Hematopoietic multipotent progenitor cell treated with erythropoietin and hydrocortisone succinate and interleukin-3 and kit ligand, for 4 days (in vitro differentiated cells): ENCODE results near the gene TEX36.
A peak's percentile ranks its signal among the peaks of the same experiment; 100 is the strongest.
"Not testable (repeated sequence)": the region's sequence is repeated elsewhere in the genome, so short reads cannot be mapped to it uniquely, and the experiment has no call there.

ENCODE experiments used
- DNase-seq: peaks from one replicate; pipeline ENCODE4 v3.0.0-alpha.2; 2015

Gene TEX36

GRCh38 chr10:125683063-125683462 lies at the start of gene TEX36:
Gene TEX36, minus strand, starts transcription at chr10:125683163. Its CDS starts 174 bp downstream, at chr10:125682989.
- DNase-seq, result no peak

GRCh38 chr10:125727436-125727835 lies 44.5 kb upstream of the TEX36 start:
- DNase-seq, result no peak

- no peak for DNase-seq
Observed at GRCh38 chr10:125726914-125727313, 44.0 kb upstream of the TEX36 start.

- no peak for DNase-seq
Observed at GRCh38 chr10:125722811-125723210, 39.8 kb upstream of the TEX36 start.

- DNase-seq, result no peak
Observed at GRCh38 chr10:125721035-125721434, 38.1 kb upstream of the TEX36 start.

GRCh38 chr10:125720002-125720382 lies 37.0 kb upstream of the TEX36 start:
- DNase-seq, result peak; percentile 29

- peak; percentile 100 for DNase-seq
Observed at GRCh38 chr10:125719173-125720001, 36.4 kb upstream of the TEX36 start, which contains the start of gene EDRF1. Gene EDRF1, plus strand, starts transcription at chr10:125719709. Its CDS starts 99 bp downstream, at chr10:125719808.

- not testable (repeated sequence) for DNase-seq
Observed at GRCh38 chr10:125714728-125715127, 31.8 kb upstream of the TEX36 start.

GRCh38 chr10:125711110-125711750 lies 28.3 kb upstream of the TEX36 start:
- DNase-seq, result no peak

- peak; percentile 25 for DNase-seq
Observed at GRCh38 chr10:125709553-125710474, 26.9 kb upstream of the TEX36 start.

- DNase-seq, result no peak
Observed at GRCh38 chr10:125708971-125709503, 26.1 kb upstream of the TEX36 start.

GRCh38 chr10:125707541-125708468 lies 24.8 kb upstream of the TEX36 start:
- DNase-seq, result no peak

- DNase-seq, result peak; percentile 22
Observed at GRCh38 chr10:125700355-125700911, 17.5 kb upstream of the TEX36 start.

GRCh38 chr10:125699562-125700143 lies 16.7 kb upstream of the TEX36 start:
- DNase-seq, result no peak

GRCh38 chr10:125698481-125698998 lies 15.6 kb upstream of the TEX36 start:
- no peak for DNase-seq

GRCh38 chr10:125696884-125697283 lies 13.9 kb upstream of the TEX36 start:
- not testable (repeated sequence) for DNase-seq

GRCh38 chr10:125694883-125695282 lies 11.9 kb upstream of the TEX36 start:
- peak; percentile 12 for DNase-seq

GRCh38 chr10:125693524-125693847 lies 10.5 kb upstream of the TEX36 start:
- DNase-seq, result no peak

GRCh38 chr10:125692601-125693523 lies 9.9 kb upstream of the TEX36 start:
- DNase-seq, result no peak

GRCh38 chr10:125692196-125692595 lies 9.2 kb upstream of the TEX36 start:
- DNase-seq, result no peak
